HG03095 (cell line): Measurements from ENCODE around the gene KIF2A.

ENCODE experiments used
- ATAC-seq: cut with Tn5 transposase; IDR thresholded peaks from one replicate; pipeline ENCODE4 v1.9.1; 2021; ENCODE audit warnings: moderate library complexity; ENCODE audit not compliant: unreplicated experiment

Gene KIF2A

DNA sequence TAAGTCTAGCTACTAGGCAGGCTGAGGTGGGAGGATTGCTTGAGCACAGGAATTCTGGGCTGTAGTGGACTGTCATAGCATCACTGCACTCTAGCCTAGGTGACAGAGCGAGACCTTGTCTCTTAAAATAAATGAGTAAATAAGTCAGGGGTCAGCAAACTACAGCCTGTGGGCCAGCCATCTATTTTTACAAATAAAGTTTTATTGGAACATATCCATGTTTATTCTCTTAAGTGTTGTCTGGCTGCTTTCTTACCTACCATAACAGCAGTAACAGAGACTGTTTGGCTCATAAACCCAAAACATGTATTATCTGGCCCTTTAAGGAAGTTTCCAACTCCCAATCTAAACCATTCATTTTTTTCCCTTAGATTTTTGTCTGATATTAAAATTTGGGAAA, 68.1 kb downstream of the KIF2A start:
- ATAC-seq, result no peak

DNA sequence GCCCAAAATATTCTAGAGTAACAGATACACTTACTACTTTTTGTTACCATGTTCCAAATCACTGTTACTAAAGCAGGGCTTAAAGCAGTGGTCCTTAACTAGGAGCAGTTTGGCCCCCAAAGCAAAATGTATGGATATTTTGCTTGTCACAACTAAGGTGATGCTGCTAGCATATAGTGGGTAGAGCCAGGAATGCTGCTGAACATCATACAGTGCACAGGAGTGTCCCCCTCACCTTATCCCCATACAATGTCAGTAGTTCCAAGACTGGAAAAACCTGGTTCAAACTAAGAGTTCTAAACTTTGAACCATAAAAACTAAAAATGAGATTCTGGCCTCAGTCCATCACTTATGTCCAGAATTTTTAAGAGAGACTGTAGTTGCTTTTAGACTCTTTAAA, 69.6 kb downstream of the KIF2A start:
- no peak for ATAC-seq

DNA sequence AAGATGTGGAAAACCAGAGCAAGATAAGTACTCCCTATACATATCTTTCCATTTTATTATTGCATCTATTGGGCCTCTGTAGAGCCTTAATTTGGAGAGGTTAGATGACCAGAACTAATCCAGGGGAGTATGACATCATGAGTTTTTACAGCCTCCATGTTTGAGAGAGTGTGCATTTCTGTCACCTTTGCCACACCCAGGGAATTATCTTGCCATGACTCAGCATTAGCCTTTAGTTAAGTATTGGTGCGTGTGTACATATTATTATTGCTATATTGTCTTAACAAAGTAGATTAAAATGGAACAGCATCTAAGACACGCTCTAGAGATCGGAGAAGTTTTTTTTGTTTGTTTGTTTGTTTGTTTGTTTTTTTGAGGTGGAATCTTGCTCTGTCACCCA, 70.1 kb downstream of the KIF2A start:
- no peak for ATAC-seq

- no peak for ATAC-seq
These were observed 79.1 kb downstream of the KIF2A start for GRCh38 chr5:62385131-62385530.

GRCh38 chr5:62385816-62386400, 79.9 kb downstream of the KIF2A start:
- no peak for ATAC-seq

GRCh38 chr5:62386824-62387223, 80.8 kb downstream of the KIF2A start:
- ATAC-seq, result no peak

GRCh38 chr5:62395210-62395950, 89.4 kb downstream of the KIF2A start:
- no peak for ATAC-seq

DNA sequence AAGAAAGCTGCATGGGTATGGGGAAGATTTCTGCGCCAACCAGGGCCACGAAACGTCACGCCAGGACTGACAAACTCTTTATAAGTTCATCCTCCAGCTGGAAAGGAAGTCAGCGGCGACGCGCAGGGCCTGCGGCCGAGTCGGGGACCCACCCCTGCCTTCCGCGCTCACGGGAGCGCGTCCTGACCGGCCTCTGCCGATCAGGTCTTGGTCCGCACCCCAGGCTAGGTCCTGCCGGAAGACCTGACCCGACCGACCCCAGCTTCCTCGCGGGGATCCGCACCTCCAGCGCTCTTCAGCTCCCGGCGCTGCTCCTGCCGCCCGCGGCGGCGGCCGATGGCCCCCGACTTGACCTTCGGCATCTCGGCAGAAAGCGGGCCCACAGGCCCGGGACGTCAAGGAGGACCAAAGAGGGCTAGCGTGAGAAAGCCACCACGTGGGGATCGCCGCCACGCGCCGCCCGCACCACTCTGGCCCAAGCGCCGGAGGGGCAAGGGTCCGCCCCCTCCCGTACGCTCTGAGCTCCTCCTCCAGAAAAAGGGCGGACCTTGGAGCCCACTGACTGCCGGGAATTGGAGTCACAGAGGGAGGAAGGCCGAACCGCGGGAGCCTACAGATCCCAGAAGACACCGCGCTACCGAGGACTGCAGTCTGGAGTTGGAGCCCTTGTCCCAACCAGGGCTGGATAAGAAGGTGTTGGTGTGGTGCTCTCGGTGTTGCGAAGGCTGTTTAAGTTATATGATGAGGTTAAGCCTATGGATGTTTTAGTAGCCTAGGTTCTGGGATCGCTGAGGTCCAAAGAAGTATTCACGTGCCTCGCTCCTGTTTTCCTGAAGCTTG, 97.6 kb downstream of the KIF2A start, which contains the start of gene DIMT1:
DIMT1 (minus strand) TSS at position 495 of the 840 bp plus-strand sequence; CDS start at position 362, 133 bp downstream.
- ATAC-seq, result peak; percentile 97

DNA sequence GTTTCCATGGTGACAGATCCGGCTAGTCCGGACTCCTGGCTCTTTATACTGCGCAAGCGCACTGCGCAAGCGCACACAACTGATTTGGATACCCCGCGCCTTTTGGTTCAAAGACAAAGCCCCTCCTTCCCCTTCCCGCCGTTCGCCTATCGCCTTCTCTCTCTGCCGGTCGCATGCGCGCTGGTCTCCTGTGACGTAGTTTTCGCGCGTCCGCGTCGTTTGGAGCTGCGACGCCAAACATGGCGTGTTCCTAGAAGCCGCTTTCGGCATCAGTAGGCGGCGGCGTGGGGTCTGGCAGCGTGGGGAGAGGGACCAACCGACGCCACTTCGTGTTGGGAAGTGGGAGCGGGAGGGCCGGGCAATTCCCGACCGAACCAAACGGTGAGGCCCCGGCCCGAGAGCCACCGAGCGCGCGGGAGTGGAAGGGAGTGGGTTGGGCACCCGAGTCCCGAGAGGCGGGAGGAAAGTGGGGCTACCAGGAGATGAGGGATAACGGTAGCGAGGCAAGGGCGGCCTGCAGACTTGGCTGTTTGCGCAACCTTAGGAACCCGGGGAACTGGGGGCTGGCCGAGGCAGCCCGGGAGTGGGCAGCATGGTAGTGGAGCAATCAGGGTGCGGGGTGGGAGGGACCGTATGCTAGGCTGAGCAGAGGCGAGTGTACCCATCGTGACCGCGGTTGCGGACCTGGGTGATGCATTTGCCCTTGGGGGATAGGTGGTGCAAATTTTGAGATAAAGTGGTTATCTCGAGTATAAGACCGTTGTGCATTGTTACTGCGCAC, 106.7 kb downstream of the KIF2A start, which contains the start of gene IPO11:
IPO11 (plus strand) TSS at position 215 of the 781 bp plus-strand sequence. CDS start 24,517 bp downstream, outside the sequence.
- ATAC-seq, result peak; percentile 97

GRCh38 chr5:62413711-62414110, 107.7 kb downstream of the KIF2A start:
- ATAC-seq, result no peak

DNA sequence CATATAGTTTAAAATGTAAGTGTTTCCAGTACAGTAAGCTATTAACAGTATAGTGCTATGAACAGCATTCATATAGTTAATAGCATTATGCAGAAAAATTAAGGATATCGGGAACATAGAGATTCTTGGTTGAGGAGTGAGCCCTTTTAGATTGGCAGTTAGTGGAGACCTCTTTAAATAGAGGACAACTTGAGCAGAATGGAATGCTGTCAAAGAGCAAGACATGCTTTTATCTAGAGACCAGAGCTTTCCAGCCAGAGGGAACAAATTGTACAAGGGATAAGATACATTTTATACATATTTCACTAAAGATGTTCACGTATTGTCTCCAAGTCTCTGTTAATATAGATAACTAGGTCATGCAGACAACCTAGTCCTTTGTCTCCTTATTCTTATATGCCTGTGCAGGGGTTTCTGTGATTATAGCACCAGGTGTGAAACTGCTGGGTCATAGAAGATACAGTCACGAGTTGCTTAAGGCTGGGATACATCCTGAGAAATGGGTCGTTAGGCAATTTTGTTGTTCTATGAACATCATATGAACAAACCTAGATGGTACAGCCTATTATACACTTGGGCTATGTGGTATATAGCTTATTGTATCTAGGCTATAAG, 112.6 kb downstream of the KIF2A start:
- ATAC-seq, result no peak

DNA sequence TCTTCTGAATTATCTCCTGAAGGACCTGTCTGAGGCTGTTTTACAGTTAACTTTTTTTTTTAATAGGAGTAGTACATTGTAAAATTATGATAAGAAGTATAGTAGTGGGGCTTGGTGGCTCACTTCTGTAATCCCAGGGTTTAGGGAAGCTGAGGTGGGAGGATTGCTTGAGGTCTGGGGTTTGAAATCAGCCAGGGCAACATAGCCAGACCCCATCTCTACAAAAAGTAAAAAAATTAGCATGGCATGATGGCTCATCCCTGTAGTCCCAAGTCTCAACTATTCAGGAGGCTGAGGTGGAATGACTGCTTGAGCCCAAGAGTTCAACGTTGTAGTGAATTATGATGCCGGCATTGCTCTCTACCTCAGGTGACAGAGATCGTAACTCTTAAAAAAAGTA, 113.6 kb downstream of the KIF2A start:
- ATAC-seq, result no peak

GRCh38 chr5:62421414-62421813, 115.4 kb downstream of the KIF2A start:
- no peak for ATAC-seq

- ATAC-seq, result no peak
These were observed 118.8 kb downstream of the KIF2A start for GRCh38 chr5:62424763-62425162.

DNA sequence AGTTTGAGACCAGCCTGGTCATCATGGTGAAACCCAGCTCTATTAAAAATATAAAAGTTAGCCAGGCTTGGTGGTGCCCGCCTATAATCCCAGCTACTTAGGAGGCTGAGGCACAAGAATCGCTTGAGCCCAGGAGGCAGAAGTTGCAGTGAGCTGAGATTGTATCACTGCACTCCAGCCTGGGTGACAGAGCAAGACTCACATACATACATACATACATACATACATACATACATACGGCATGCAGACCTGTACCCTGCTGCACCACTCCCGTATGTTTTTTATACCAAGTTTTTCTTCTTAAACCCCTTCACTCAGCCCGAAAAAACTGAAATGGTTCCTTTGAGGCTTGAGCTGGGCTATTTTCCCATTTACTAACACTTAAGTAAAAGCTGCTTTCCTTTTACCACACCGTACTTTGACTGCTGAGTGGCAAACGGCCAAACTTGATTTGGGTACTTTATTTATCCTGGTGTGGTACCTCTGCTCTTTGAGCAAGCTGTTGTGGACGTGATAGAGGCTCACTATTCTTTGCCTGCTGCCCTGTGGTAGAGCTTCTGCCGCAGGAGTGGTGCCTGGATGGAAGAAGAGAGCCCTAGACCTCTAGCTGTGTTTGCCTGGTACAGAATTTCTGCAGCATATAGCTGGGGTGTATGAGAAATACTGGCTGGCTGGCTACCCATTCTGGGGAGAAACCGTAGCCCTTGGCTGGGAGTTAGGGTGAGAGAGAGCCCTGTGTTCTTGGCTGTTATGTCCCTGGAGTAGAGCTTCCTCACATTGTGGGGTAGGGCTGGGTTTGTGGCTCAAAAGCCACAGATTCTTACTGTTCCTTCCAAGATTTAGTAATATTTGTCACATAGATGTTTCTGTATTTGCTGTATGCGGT, 126.0 kb downstream of the KIF2A start:
- no peak for ATAC-seq

- ATAC-seq, result no peak
These were observed 126.6 kb downstream of the KIF2A start for GRCh38 chr5:62432621-62433064.
